HEK293T (cell line): ENCODE data around the gene ANKRD12.

ENCODE experiments used
- CTCF ChIA-PET: fragments of 350-600 bp; formaldehyde crosslinking; extraction: SDS; loops from one replicate; lab custom pipeline; 2021; ENCODE audit warnings: antibody characterized with exemption, inconsistent platforms; lab: Yijun Ruan, JAX
- POLR2A ChIA-PET: fragments of 350-600 bp; formaldehyde crosslinking; extraction: SDS; loops from one replicate; lab custom pipeline; 2020; ENCODE audit warnings: antibody characterized with exemption, inconsistent platforms; lab: Yijun Ruan, JAX
- DNase-seq: peaks from one replicate; pipeline ENCODE4 v3.0.0; 2012; ENCODE audit warnings: mixed read lengths; ENCODE audit errors: extremely low spot score
- ARNT ChIP-seq: fragments of 450-650 bp; IDR thresholded peaks from 2 replicates; pipeline ENCODE4 v1.6.1; 2017; ENCODE audit warnings: mild to moderate bottlenecking
- BHLHE40 ChIP-seq: fragments of 450-650 bp; IDR thresholded peaks from 2 replicates; pipeline ENCODE4 v1.6.1; 2016; ENCODE audit warnings: mild to moderate bottlenecking, moderate library complexity, borderline replicate concordance
- CTBP1 ChIP-seq: fragments of 450-650 bp; IDR thresholded peaks from 2 replicates; pipeline ENCODE4 v1.6.1; 2016; ENCODE audit warnings: borderline replicate concordance
- ELF4 ChIP-seq: fragments of 450-650 bp; IDR thresholded peaks from 2 replicates; pipeline ENCODE4 v1.6.1; 2017; ENCODE audit warnings: antibody characterized with exemption
- FOXA1 ChIP-seq: fragments of 450-650 bp; IDR thresholded peaks from 2 replicates; pipeline ENCODE4 v1.6.1; 2016; ENCODE audit warnings: mild to moderate bottlenecking
- FOXK2 ChIP-seq: fragments of 450-650 bp; IDR thresholded peaks from 2 replicates; pipeline ENCODE4 v1.6.1; 2016; ENCODE audit warnings: mild to moderate bottlenecking
- FOXM1 ChIP-seq: fragments of 450-650 bp; IDR thresholded peaks from 2 replicates; pipeline ENCODE4 v1.6.1; 2017; ENCODE audit warnings: mild to moderate bottlenecking, borderline replicate concordance
- HDGF ChIP-seq: fragments of 450-650 bp; IDR thresholded peaks from 2 replicates; pipeline ENCODE4 v1.6.1; 2017; ENCODE audit warnings: antibody characterized with exemption, borderline replicate concordance
- L3MBTL2 ChIP-seq: fragments of 450-650 bp; conservative IDR thresholded peaks from 2 replicates; pipeline ENCODE4 v1.6.1; 2016; ENCODE audit warnings: mild to moderate bottlenecking
- LEF1 ChIP-seq: fragments of 450-650 bp; IDR thresholded peaks from 2 replicates; pipeline ENCODE4 v1.6.1; 2017; ENCODE audit warnings: mild to moderate bottlenecking, borderline replicate concordance
- NFRKB ChIP-seq: fragments of 450-650 bp; IDR thresholded peaks from 2 replicates; pipeline ENCODE4 v1.6.1; 2016; ENCODE audit warnings: mild to moderate bottlenecking, moderate library complexity
- PKNOX1 ChIP-seq: fragments of 450-650 bp; IDR thresholded peaks from 2 replicates; pipeline ENCODE4 v1.6.1; 2016
- SP1 ChIP-seq: fragments of 450-650 bp; IDR thresholded peaks from 2 replicates; pipeline ENCODE4 v1.6.1; 2017
- SUZ12 ChIP-seq: fragments of 450-650 bp; IDR thresholded peaks from 2 replicates; pipeline ENCODE4 v1.6.1; 2016; ENCODE audit warnings: mild to moderate bottlenecking
- TARDBP ChIP-seq: fragments of 450-650 bp; IDR thresholded peaks from 2 replicates; pipeline ENCODE4 v1.6.1; 2016
- ZNF384 ChIP-seq: fragments of 450-650 bp; IDR thresholded peaks from 2 replicates; pipeline ENCODE4 v1.6.1; 2016

ANKRD12 gene

GRCh38 chr18:9232977-9233376 is 96.4 kb downstream of the ANKRD12 start:
- DNase-seq: no peak
- TF ChIP-seq L3MBTL2: no peak
- no peak for TF ChIP-seq NFRKB
- no peak for TF ChIP-seq SP1
- TF ChIP-seq CTBP1: no peak
- TF ChIP-seq FOXM1: no peak
- TF ChIP-seq HDGF: no peak
- ChIA-PET POLR2A (no interaction called here), CTCF (no interaction called here)

DNA sequence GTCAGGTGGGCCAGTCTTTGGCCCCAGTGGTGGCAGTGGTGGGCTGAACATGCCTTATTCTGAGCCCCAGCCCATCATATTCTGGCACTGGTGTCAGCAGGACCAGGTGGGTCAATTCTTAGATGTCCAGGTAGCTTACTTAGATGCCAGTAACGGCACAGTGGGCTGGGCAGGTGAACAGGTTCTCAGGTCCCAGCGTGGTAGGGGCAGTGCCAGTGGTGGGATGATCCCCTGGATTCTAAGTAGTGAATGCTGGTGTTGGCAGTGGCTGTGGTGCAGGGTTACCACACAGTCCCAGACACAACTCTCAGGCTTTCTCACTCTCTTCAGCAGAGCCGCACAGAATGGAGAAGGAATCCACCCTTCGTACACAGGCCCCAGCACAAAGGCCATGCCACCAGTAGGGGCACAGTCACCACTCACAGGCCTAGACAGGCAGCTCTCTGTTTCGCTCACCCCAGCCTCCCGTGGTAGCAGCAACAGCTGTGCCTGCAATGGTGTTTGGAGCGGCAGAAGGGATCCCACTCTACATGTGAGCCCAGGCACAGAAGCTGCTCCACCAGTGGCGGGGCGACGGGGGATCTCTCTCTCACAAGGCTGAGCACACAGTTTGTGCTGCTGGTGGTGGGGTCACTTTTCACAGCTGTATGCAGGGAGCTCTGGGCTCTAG is 97.3 kb downstream of the ANKRD12 start:
- ChIA-PET CTCF (no interaction called here), POLR2A (no interaction called here)
- no peak for TF ChIP-seq HDGF
- TF ChIP-seq ARNT: no peak
- TF ChIP-seq FOXA1: no peak
- no peak for TF ChIP-seq ELF4
- no peak for TF ChIP-seq TARDBP
- no peak for TF ChIP-seq BHLHE40
- no peak for TF ChIP-seq L3MBTL2
- no peak for TF ChIP-seq LEF1
- no peak for TF ChIP-seq NFRKB
- no peak for TF ChIP-seq SUZ12
- TF ChIP-seq PKNOX1: no peak
- no peak for DNase-seq

- ChIA-PET POLR2A (no interaction called here), CTCF (no interaction called here)
- TF ChIP-seq CTBP1 (no peak), BHLHE40 (no peak), ARNT (no peak), ELF4 (no peak), LEF1 (no peak), SP1 (no peak), FOXK2 (no peak), FOXA1 (no peak), FOXM1 (no peak), SUZ12 (no peak), PKNOX1 (no peak), ZNF384 (no peak), TARDBP (no peak), L3MBTL2 (no peak)
- no peak for DNase-seq
Observed at GRCh38 chr18:9234528-9234927, 97.9 kb downstream of the ANKRD12 start.

- no peak for DNase-seq
- TF ChIP-seq CTBP1 (no peak), SP1 (no peak), SUZ12 (no peak), FOXK2 (no peak), LEF1 (no peak), HDGF (no peak), FOXA1 (no peak), NFRKB (no peak), TARDBP (no peak), PKNOX1 (no peak), BHLHE40 (no peak), ELF4 (no peak)
- ChIA-PET CTCF (no interaction called here), POLR2A (no interaction called here)
Observed at GRCh38 chr18:9237981-9238380, 101.4 kb downstream of the ANKRD12 start.

DNA sequence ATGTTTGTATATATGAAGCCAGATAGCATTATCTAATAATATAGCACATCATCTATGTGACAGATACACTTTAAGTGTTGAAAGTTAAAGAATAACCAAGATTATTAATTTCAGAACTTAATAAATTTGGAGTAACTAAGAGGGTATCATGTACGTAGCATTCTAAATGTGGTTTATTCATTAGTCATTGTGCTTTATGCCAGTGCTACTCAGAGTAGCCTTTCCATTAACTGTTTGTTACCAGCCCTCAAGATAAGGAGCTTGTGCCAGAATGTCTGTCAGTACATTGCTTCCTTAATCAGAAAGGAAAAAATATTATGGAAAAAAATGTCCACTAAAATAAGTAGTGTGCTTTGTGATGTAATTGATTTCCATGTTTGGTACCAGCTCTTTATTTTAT is 103.1 kb downstream of the ANKRD12 start:
- DNase-seq: no peak
- POLR2A ChIA-PET: no interaction called here
- CTCF ChIA-PET: no interaction called here
- TF ChIP-seq ZNF384 (no peak), ARNT (no peak)

DNA sequence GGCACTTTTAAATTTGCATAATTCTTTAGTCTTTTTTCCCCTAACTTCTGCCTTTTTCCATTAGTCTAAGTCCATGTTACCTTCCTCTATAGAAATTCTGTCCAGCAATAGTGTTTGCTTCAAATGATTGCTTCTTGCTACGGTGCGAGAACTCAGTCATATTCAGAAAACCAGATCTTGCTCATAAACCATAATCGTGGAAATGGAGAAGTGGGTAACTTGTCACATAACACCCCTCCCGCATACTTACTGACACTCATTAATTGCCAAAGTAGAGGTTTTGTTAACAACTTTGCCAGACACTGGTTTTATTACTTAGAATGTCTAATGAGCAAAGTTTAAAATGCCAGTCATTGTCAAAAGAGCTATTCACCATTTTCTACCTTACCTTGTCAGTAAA is 103.7 kb downstream of the ANKRD12 start:
- POLR2A ChIA-PET: no interaction called here
- CTCF ChIA-PET: no interaction called here
- TF ChIP-seq SUZ12 (no peak), TARDBP (no peak), ELF4 (no peak), ZNF384 (no peak), CTBP1 (no peak), ARNT (no peak), SP1 (no peak), FOXA1 (no peak), HDGF (no peak), PKNOX1 (no peak), NFRKB (no peak), FOXM1 (no peak), FOXK2 (no peak), LEF1 (no peak), L3MBTL2 (no peak), BHLHE40 (no peak)
- no peak for DNase-seq
